H1 (cell line): ENCODE results near the gene CCDC88C. TPM values are rescaled to one million over a fixed set of nuclear protein-coding genes. Genes with fewer than 3 reads are reported as not detected.

Experiments used
- CTCF ChIA-PET: fragments of 300-600 bp; sonication (Branson Sonifier 250); formaldehyde crosslinking; loops from one replicate; lab custom pipeline; 2021; ENCODE audit not compliant: partially characterized antibody; lab: Charles Lee
- POLR2A ChIA-PET: fragments of 300-600 bp; sonication (Branson Sonifier 250); formaldehyde crosslinking; loops from one replicate; lab custom pipeline; 2021; ENCODE audit warnings: inconsistent platforms; ENCODE audit not compliant: partially characterized antibody; lab: Charles Lee
- DNase-seq, 2 experiments: peaks; one replicate each; pipeline versions ENCODE4 v3.0.0 to v3.0.0-alpha.2; 2010 to 2022; ENCODE audit warnings: low spot score in 2 of 2, low read depth in 1 of 2, mixed read lengths in 1 of 2
- FAIRE-seq: peaks from 2 replicates; lab custom pipeline; 2011; peaks lifted over from hg19 to GRCh38; lab: Jason Lieb, UNC
- H2AFZ ChIP-seq: 2 replicates; pipeline ENCODE4 v1.8.1; 2012; ENCODE audit warnings: low read length, inconsistent platforms
- H2AK5ac ChIP-seq: 2 replicates; pipeline ENCODE4 v1.6.1; 2013; ENCODE audit warnings: low read depth, low read length
- H2BK120ac ChIP-seq: replicated peaks from 2 replicates; pipeline ENCODE3; 2013; ENCODE audit warnings: low read depth, low read length, inconsistent platforms
- H2BK12ac ChIP-seq: 2 replicates; pipeline ENCODE4 v1.6.1; 2013; ENCODE audit warnings: low read depth, low read length
- H2BK15ac ChIP-seq: 2 replicates; pipeline ENCODE4 v1.6.1; 2013; ENCODE audit warnings: low read length
- H2BK20ac ChIP-seq: 2 replicates; pipeline ENCODE4 v1.6.1; 2013; ENCODE audit warnings: low read length
- H2BK5ac ChIP-seq: 2 replicates; pipeline ENCODE4 v1.6.1; 2013; ENCODE audit warnings: low read depth, low read length
- H3K14ac ChIP-seq: 2 replicates; pipeline ENCODE4 v1.6.1; 2013; ENCODE audit warnings: inconsistent platforms; ENCODE audit not compliant: insufficient read length
- H3K18ac ChIP-seq: 2 replicates; pipeline ENCODE4 v1.6.1; 2013; ENCODE audit warnings: low read length; ENCODE audit errors: extremely low read depth
- H3K23ac ChIP-seq: 2 replicates; pipeline ENCODE4 v1.6.1; 2013; ENCODE audit warnings: inconsistent platforms; ENCODE audit not compliant: insufficient read length
- H3K23me2 ChIP-seq: 2 replicates; pipeline ENCODE4 v1.6.1; 2013; ENCODE audit warnings: low read depth, low read length
- H3K27ac ChIP-seq: 2 replicates; pipeline ENCODE4 v1.6.1; 2011; ENCODE audit warnings: low read depth, low read length, inconsistent platforms
- H3K27me3 ChIP-seq, 4 experiments: replicated peaks in 1 of 4; 1 replicate in 1 of 4; 2 replicates in 3 of 4; pipeline versions ENCODE4 v1.6.1 to v1.8.1; 2011 to 2013; ENCODE audit warnings: low read length in 3 of 4, mild to moderate bottlenecking in 3 of 4, inconsistent platforms in 2 of 4, mixed read lengths in 2 of 4, moderate library complexity in 1 of 4; ENCODE audit not compliant: control insufficient read depth in 3 of 4, insufficient read depth in 3 of 4; ENCODE audit errors: extremely low read depth in 1 of 4
- H3K36me3 ChIP-seq, 4 experiments: 2 replicates each; pipeline versions ENCODE4 v1.6.1 to v1.8.1; 2011 to 2013; ENCODE audit warnings: mild to moderate bottlenecking in 4 of 4, low read length in 3 of 4, moderate library complexity in 2 of 4, control low read depth in 1 of 4, inconsistent platforms in 1 of 4; ENCODE audit not compliant: insufficient read depth in 4 of 4, control insufficient read depth in 2 of 4
- H3K4ac ChIP-seq: replicated peaks from 2 replicates; pipeline ENCODE3; 2013; ENCODE audit warnings: low read length, low read depth, mixed read lengths, inconsistent platforms; ENCODE audit not compliant: insufficient read length
- H3K4me1 ChIP-seq, 4 experiments: replicated peaks in 1 of 4; 1 replicate in 1 of 4; 2 replicates in 3 of 4; pipeline versions ENCODE4 v1.6.1 to v1.8.1; 2011 to 2013; ENCODE audit warnings: low read length in 3 of 4, inconsistent platforms in 2 of 4, mixed read lengths in 1 of 4; ENCODE audit not compliant: insufficient read depth in 4 of 4, control insufficient read depth in 3 of 4
- H3K4me2 ChIP-seq, 2 experiments: 2 replicates each; pipeline versions ENCODE4 v1.6.1 to v1.8.1; 2011 to 2013; ENCODE audit warnings: low read depth in 2 of 2, low read length in 2 of 2, control low read depth in 1 of 2, inconsistent platforms in 1 of 2, mild to moderate bottlenecking in 1 of 2; ENCODE audit not compliant: insufficient read depth in 1 of 2
- H3K4me3 ChIP-seq, 4 experiments: fragments of 200-600, 300-600 bp in 1 of 4; sonication (generic), shearing (Covaris generic), sonication (Bioruptor Twin) in 1 of 4; 2 replicates each; pipeline versions ENCODE4 v1.5.1 to v1.8.1; 2011 to 2016; ENCODE audit warnings: low read length in 4 of 4, low read depth in 3 of 4, control low read depth in 2 of 4, inconsistent platforms in 2 of 4, mild to moderate bottlenecking in 2 of 4, mixed read lengths in 1 of 4, moderate library complexity in 1 of 4; ENCODE audit not compliant: insufficient read depth in 2 of 4; ENCODE audit errors: extremely low read depth in 1 of 4
- H3K56ac ChIP-seq: replicated peaks from 2 replicates; pipeline ENCODE3; 2013; ENCODE audit warnings: low read depth, mild to moderate bottlenecking, mixed read lengths, low read length, inconsistent platforms; ENCODE audit not compliant: insufficient read length
- H3K79me1 ChIP-seq: 2 replicates; pipeline ENCODE4 v1.6.1; 2013; ENCODE audit warnings: low read depth, low read length, control low read depth
- H3K79me2 ChIP-seq, 2 experiments: 2 replicates each; pipeline versions ENCODE4 v1.6.1 to v1.8.1; 2012 to 2013; ENCODE audit warnings: low read length in 2 of 2, mild to moderate bottlenecking in 2 of 2, inconsistent platforms in 1 of 2; ENCODE audit not compliant: insufficient read depth in 2 of 2, control insufficient read depth in 1 of 2
- H3K9ac ChIP-seq, 4 experiments: replicated peaks in 1 of 4; 1 replicate in 1 of 4; 2 replicates in 3 of 4; pipeline versions ENCODE4 v1.6.1 to v1.8.1; 2011 to 2013; ENCODE audit warnings: low read depth in 3 of 4, low read length in 3 of 4, control low read depth in 2 of 4, mild to moderate bottlenecking in 2 of 4, moderate library complexity in 2 of 4, inconsistent platforms in 1 of 4; ENCODE audit errors: extremely low read depth in 1 of 4
- H3K9me3 ChIP-seq, 2 experiments: 2 replicates each; pipeline versions ENCODE4 v1.6.1 to v1.8.1; 2012 to 2013; ENCODE audit warnings: mild to moderate bottlenecking in 2 of 2, moderate library complexity in 2 of 2, control low read depth in 1 of 2, inconsistent platforms in 1 of 2, low read depth in 1 of 2, low read length in 1 of 2, mixed read lengths in 1 of 2; ENCODE audit not compliant: insufficient read depth in 2 of 2
- H4K20me1 ChIP-seq, 2 experiments: replicated peaks in 1 of 2; 2 replicates each; pipeline versions ENCODE3 to v1.8.1; 2011 to 2013; ENCODE audit warnings: inconsistent platforms in 2 of 2, low read length in 2 of 2, mild to moderate bottlenecking in 1 of 2; ENCODE audit not compliant: insufficient read depth in 2 of 2, control insufficient read depth in 1 of 2
- H4K5ac ChIP-seq: 2 replicates; pipeline ENCODE4 v1.6.1; 2013; ENCODE audit warnings: low read length, low read depth, mixed read lengths, inconsistent platforms; ENCODE audit not compliant: insufficient read length
- H4K8ac ChIP-seq: 2 replicates; pipeline ENCODE4 v1.8.0; 2013; ENCODE audit warnings: mild to moderate bottlenecking, moderate library complexity, low read length, inconsistent platforms; ENCODE audit not compliant: insufficient read depth; ENCODE audit errors: extremely low read depth
- H4K91ac ChIP-seq: replicated peaks from 2 replicates; pipeline ENCODE3; 2013; ENCODE audit warnings: low read length, mixed read lengths, inconsistent platforms; ENCODE audit not compliant: insufficient read length
- ASH2L ChIP-seq: fragments of 200-600, 300-600 bp; sonication (generic); IDR thresholded peaks from one replicate; pipeline ENCODE4 v1.7.1; 2017; ENCODE audit warnings: low read length
- RFX5 ChIP-seq: IDR thresholded peaks from 2 replicates; pipeline ENCODE4 v1.6.1; 2011; ENCODE audit warnings: low read depth, low read length, improper control_type of control experiment, borderline replicate concordance
- SP4 ChIP-seq: IDR thresholded peaks from 2 replicates; pipeline ENCODE4 v1.6.1; 2012; ENCODE audit warnings: low read length, inconsistent platforms
- TEAD4 ChIP-seq: IDR thresholded peaks from 2 replicates; pipeline ENCODE4 v1.6.1; 2012; ENCODE audit warnings: low read depth, low read length, inconsistent platforms, mixed read lengths
- WGBS, 2 experiments: shearing (Covaris generic) in 1 of 2; methylation state at CpG; one replicate each; pipeline versions ENCODE4 v1.1.6 to v1.1.7; 2013 to 2015; ENCODE audit warnings: low lambda C conversion rate in 2 of 2, mixed read lengths in 2 of 2, inconsistent platforms in 1 of 2, low coverage in 1 of 2, missing lambda C conversion rate in 1 of 2; ENCODE audit not compliant: insufficient replicate concordance in 2 of 2, insufficient coverage in 1 of 2, insufficient read length in 1 of 2; ENCODE audit errors: extremely low coverage in 1 of 2, missing lambda C conversion rate in 1 of 2; 5-methylcytosine and 5-hydroxymethylcytosine counted together
- polyA plus RNA-seq, 7 experiments: library from polyadenylated mRNA; depleted of rRNA in 3 of 7; stranded (reverse) in 5 of 7; unstranded in 2 of 7; fragments of >200 nt in 5 of 7; fragments of 200-250 nt in 2 of 7; gene quantifications; 1 replicate in 5 of 7; 2 replicates in 1 of 7; 4 replicates in 1 of 7; pipeline versions ENCODE4 v1.2.1 to v1.2.3, GENCODE V29; 2011 to 2013; ENCODE audit warnings: missing spikeins in 2 of 7, mixed read lengths in 2 of 7
- total RNA-seq: library from RNA; stranded (reverse); fragmentation: NEBNext Ultra II Directional; extraction: Animal tissue kit (Norgen Biotek cat#: 25700); gene quantifications from 2 replicates; pipeline ENCODE4 v1.2.1, GENCODE V29; 2021

The CCDC88C gene
- total and polyA plus RNA-seq, 2 of the 8 experiments (the other 6 are each of a cell fraction or from before 2014, with no cell fraction given): 10.3 to 57.7 TPM

- Histone ChIP-seq H2BK5ac (no peak overlapping the region), H3K4me3 (no peak overlapping the region), H3K4me1 (no peaks in the 10 kb centered on the region; a peak in 2 of 7 replicates), H4K91ac (no peak overlapping the region), H3K27me3 (peaks cover 0 to 5% (median 3%) of the 10 kb centered on the region in 4 experiments; a peak in 6 of 7 replicates), H3K4ac (no peak overlapping the region), H3K23me2 (no peaks in the 10 kb centered on the region), H3K4me2 (no peak overlapping the region), H3K18ac (no peak overlapping the region), H4K5ac (no peak overlapping the region), H3K9me3 (no peaks in the 10 kb centered on the region), H2AFZ (no peak overlapping the region), H3K79me2 (no peaks in the 10 kb centered on the region), H3K23ac (no peak overlapping the region), H3K79me1 (no peaks in the 10 kb centered on the region), H2BK120ac (no peak overlapping the region), H2BK15ac (no peak overlapping the region), H2BK20ac (no peak overlapping the region), H4K8ac (no peak overlapping the region), H2AK5ac (no peak overlapping the region), H3K56ac (no peak overlapping the region), H4K20me1 (peaks cover 0 to 4% of the 10 kb centered on the region in 2 experiments), H2BK12ac (no peak overlapping the region), H3K9ac (no peak overlapping the region), H3K14ac (no peak overlapping the region), H3K27ac (no peak overlapping the region), H3K36me3 (peaks cover 0 to 22% (median 4%) of the 10 kb centered on the region in 4 experiments; a peak in 4 of 8 replicates)
- 88% methylated on average over 6 of the region's 6 CpGs; no CpG with 5 or more reads in 1 of the 2 experiments for WGBS, 2 experiments
- no peak for DNase-seq
- ChIA-PET POLR2A (interaction anchor here (0.9 to 1.2 kb wide), 2 partner anchors 18 to 21 kb away, joined by 3 to 4 read pairs; no protein-coding TSS in a partner anchor), CTCF (interaction anchor here (0.5 to 7.3 kb wide), 12 partner anchors 11 to 104 kb away, joined by 3 to 57 read pairs (median 4); no protein-coding TSS in a partner anchor)
- TF ChIP-seq RFX5 (no peak), SP4 (no peak), TEAD4 (no peak), ASH2L (no peak)
- no peak for FAIRE-seq
Measured at GRCh38 chr14:91270188-91270587, 147.4 kb downstream of the CCDC88C start.
